PFSK-1 (cell line): ENCODE data around the gene CAMKK2.

Experiments used
- FOXP2 ChIP-seq: optimal IDR thresholded peaks from 2 replicates; pipeline ENCODE3; 2011; ENCODE audit warnings: borderline replicate concordance, control low read depth, inconsistent platforms; ENCODE audit not compliant: insufficient read depth; ENCODE audit errors: extremely low read length, extremely low read depth
- POLR2AphosphoS5 ChIP-seq: IDR thresholded peaks from 2 replicates; pipeline ENCODE4 v1.6.1; 2012; ENCODE audit warnings: low read depth, mild to moderate bottlenecking, control low read depth, low read length, moderate library complexity
- SIN3A ChIP-seq: IDR thresholded peaks from 2 replicates; pipeline ENCODE4 v1.6.1; 2012; ENCODE audit warnings: mild to moderate bottlenecking, low read length, moderate library complexity, borderline replicate concordance; ENCODE audit not compliant: insufficient read depth
- TAF1 ChIP-seq: IDR thresholded peaks from 2 replicates; pipeline ENCODE4 v1.6.1; 2012; ENCODE audit warnings: low read length, control low read depth, borderline replicate concordance; ENCODE audit not compliant: insufficient read depth
- TF ChIP-seq, protein P1 (sequence below), 2 experiments: IDR thresholded peaks; 2 replicates each; pipeline versions ENCODE4 v1.6.1 to v1.8.0; 2011 to 2012; ENCODE audit warnings: low read depth in 2 of 2, low read length in 2 of 2, control low read depth in 1 of 2, inconsistent platforms in 1 of 2, mild to moderate bottlenecking in 1 of 2, moderate library complexity in 1 of 2; ENCODE audit not compliant: insufficient read depth in 1 of 2

CAMKK2 gene

DNA sequence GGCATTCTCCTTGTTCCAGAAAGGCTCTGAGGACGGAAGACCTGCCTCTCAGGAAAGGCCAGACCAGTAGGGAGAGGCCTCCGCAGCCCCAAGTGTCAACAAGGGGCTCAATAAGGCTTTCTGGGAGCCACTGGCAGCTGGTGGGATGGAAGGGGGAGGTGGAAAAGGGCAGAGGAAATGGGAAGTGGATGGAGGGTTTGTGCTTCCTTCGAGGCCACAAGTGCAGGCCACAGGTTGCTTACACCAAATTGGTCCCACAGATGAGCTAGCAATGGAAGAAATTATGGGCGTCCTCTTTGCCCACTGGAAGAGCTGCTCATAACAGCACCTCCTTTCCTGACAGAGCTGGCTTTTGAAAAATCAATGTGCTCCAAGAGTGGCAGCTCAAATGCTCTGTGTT is 58.4 kb downstream of the CAMKK2 start:
- TF ChIP-seq SIN3A, result no peak
- TF ChIP-seq, protein P1, sequence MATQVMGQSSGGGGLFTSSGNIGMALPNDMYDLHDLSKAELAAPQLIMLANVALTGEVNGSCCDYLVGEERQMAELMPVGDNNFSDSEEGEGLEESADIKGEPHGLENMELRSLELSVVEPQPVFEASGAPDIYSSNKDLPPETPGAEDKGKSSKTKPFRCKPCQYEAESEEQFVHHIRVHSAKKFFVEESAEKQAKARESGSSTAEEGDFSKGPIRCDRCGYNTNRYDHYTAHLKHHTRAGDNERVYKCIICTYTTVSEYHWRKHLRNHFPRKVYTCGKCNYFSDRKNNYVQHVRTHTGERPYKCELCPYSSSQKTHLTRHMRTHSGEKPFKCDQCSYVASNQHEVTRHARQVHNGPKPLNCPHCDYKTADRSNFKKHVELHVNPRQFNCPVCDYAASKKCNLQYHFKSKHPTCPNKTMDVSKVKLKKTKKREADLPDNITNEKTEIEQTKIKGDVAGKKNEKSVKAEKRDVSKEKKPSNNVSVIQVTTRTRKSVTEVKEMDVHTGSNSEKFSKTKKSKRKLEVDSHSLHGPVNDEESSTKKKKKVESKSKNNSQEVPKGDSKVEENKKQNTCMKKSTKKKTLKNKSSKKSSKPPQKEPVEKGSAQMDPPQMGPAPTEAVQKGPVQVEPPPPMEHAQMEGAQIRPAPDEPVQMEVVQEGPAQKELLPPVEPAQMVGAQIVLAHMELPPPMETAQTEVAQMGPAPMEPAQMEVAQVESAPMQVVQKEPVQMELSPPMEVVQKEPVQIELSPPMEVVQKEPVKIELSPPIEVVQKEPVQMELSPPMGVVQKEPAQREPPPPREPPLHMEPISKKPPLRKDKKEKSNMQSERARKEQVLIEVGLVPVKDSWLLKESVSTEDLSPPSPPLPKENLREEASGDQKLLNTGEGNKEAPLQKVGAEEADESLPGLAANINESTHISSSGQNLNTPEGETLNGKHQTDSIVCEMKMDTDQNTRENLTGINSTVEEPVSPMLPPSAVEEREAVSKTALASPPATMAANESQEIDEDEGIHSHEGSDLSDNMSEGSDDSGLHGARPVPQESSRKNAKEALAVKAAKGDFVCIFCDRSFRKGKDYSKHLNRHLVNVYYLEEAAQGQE (IDR thresholded peaks at IDR 0.05; ENCODE audit: insufficient read depth in 1 of 2, low read depth in 2 of 2, low read length in 2 of 2), result no peak
- no peak for TF ChIP-seq POLR2AphosphoS5
- TF ChIP-seq FOXP2, result no peak

DNA sequence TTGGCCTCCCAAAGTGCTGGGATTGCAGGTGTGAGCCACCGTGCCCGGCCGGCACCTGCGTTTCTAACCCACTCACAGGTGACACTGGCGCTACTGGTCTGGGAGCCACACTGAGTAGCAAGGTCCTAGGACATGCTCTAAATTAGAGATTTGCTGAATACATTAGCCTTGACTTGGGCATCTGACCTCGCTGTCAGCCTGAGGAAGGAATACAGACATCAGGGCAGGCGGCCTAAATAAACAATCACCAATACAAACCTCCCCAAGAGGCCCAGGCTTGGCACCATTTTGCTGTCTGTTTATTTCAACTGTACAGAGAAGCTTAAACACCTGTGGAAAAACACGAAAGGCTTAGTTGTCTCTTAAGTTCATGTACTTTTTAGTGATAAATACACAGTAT is 59.1 kb downstream of the CAMKK2 start:
- TF ChIP-seq POLR2AphosphoS5, result no peak

DNA sequence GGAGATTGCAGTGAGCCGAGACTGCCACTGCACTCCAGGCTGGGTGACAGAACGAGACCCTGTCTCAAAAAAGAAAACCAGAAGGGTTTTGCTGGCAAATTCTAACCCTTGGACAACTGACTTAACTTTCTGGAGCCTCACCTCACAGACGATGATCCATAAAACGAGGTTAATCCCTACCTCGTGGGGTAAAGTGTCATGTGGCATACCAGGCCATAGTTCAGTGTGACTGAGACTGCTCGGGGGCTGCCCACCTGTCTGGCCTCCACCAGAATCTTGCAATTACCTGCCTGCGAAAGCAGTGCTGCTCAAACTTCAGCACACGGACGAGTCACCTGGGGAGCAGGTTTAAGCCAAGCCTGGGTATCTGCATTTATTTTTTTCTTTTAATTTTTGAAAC is 59.7 kb downstream of the CAMKK2 start:
- TF ChIP-seq TAF1 (no peak), SIN3A (no peak), POLR2AphosphoS5 (no peak), FOXP2 (no peak)
- TF ChIP-seq, protein P1 (IDR thresholded peaks at IDR 0.05; ENCODE audit: insufficient read depth in 1 of 2, low read depth in 2 of 2, low read length in 2 of 2), result no peak

DNA sequence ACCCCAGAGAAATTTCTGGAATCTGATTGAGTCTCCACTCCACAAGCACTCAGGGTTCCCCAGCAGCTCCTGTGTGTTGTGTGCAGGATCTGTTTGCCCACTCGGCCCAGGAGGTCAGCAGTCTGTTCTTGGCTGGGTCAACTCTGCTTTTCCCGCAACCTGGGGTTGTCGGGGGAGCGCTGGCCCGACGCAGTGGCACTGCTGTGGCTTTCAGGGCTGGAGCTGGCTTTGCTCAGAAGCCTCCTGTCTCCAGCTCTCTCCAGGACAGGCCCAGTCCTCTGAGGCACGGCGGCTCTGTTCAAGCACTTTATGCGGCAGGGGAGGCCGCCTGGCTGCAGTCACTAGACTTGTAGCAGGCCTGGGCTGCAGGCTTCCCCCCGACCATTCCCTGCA is 62.9 kb downstream of the CAMKK2 start:
- TF ChIP-seq FOXP2, result no peak
- TF ChIP-seq, protein P1 (IDR thresholded peaks at IDR 0.05; ENCODE audit: insufficient read depth in 1 of 2, low read depth in 2 of 2, low read length in 2 of 2), result no peak
- no peak for TF ChIP-seq SIN3A
- TF ChIP-seq POLR2AphosphoS5, result no peak
- no peak for TF ChIP-seq TAF1

DNA sequence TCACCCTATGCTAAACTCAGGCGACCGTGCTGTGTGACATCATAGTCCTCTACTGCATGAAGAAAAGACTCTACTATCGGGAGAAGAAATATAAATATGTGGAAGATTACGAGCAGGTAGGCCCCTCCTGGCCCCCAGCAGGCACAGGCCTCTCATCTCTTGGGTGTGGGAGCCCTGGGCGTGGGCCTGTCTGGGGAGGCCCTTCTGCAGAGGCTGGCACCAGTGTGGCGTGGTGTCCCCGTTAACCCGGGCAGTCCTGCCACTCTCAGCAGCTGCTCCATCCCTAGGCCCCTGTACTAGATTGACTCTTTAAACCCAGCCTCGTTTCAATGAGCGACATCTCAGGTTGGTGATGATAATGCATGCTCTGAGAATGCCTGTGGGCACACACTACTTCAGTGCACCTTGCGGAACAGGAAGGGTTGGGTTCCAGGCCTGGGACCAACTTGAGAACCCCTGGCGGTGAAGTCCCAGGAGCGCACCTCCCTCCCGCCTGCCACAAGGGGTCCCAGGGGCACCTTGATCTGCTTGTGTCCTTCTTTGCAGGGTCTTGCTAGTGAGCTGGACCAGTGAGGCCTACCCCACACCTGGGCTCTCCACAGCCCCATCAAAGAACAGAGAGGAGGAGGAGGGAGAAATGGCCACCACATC is 63.4 kb downstream of the CAMKK2 start:
- TF ChIP-seq TAF1 (no peak), FOXP2 (no peak), SIN3A (no peak), POLR2AphosphoS5 (no peak)
- TF ChIP-seq, protein P1 (IDR thresholded peaks at IDR 0.05; ENCODE audit: insufficient read depth in 1 of 2, low read depth in 2 of 2, low read length in 2 of 2), result no peak
